Measurements from ENCODE around the gene TMEM208. TPM values are rescaled to one million over a fixed set of nuclear protein-coding genes. Genes with fewer than 3 reads are reported as not detected.

TMEM208 gene
- total and polyA plus RNA-seq, 2 of the 13 experiments (the other 11 are each of a cell fraction or from before 2014, with no cell fraction given) = 58.8 to 72.9 TPM

- TF ChIP-seq ZNF101 (CRISPR knock-in tag; IDR thresholded peaks at IDR 0.05; ENCODE audit: borderline replicate concordance, low read depth) (no peak), ZMAT5 (CRISPR knock-in tag; IDR thresholded peaks at IDR 0.05; ENCODE audit: borderline replicate concordance, low read depth) (no peak), ZNF691 (CRISPR knock-in tag; IDR thresholded peaks at IDR 0.05; ENCODE audit: borderline replicate concordance, low read depth) (no peak; the same call in 1 of the 2 replicates), TGIF2 (CRISPR knock-in tag; IDR thresholded peaks at IDR 0.05) (0 out of 2 replicates have a peak, but pooled peaks have one; percentile 25), IRF2 (CRISPR knock-in tag; IDR thresholded peaks at IDR 0.05) (peak; percentile 95), ATF7 (IDR thresholded peaks at IDR 0.05) (no peak), ATF7 (CRISPR knock-in tag; IDR thresholded peaks at IDR 0.05) (no peak), ONECUT2 (CRISPR knock-in tag; IDR thresholded peaks at IDR 0.05) (peak; percentile 18; the same call in 1 of the 2 replicates), ZNF280B (CRISPR knock-in tag; IDR thresholded peaks at IDR 0.05; ENCODE audit: borderline replicate concordance) (peak; percentile 53), ZNF614 (CRISPR knock-in tag; IDR thresholded peaks at IDR 0.05; ENCODE audit: borderline replicate concordance) (peak; percentile 62; the same call in 1 of the 2 replicates), ZNF737 (CRISPR knock-in tag; IDR thresholded peaks at IDR 0.05; ENCODE audit: borderline replicate concordance) (no peak), NFE2 (CRISPR knock-in tag; IDR thresholded peaks at IDR 0.05) (no peak), FOXJ3 (CRISPR knock-in tag; IDR thresholded peaks at IDR 0.05; ENCODE audit: borderline replicate concordance) (0 out of 2 replicates have a peak, but pooled peaks have one; percentile 26), STAG1 (CRISPR knock-in tag; IDR thresholded peaks at IDR 0.05) (no peak), AKNA (CRISPR knock-in tag; IDR thresholded peaks at IDR 0.05; ENCODE audit: borderline replicate concordance) (no peak; the same call in 1 of the 2 replicates), ZSCAN5A (CRISPR knock-in tag; IDR thresholded peaks at IDR 0.05; ENCODE audit: borderline replicate concordance) (no peak; the same call in 1 of the 2 replicates), ZNF383 (CRISPR knock-in tag; IDR thresholded peaks at IDR 0.05; ENCODE audit: borderline replicate concordance) (no peak), ZNF773 (CRISPR knock-in tag; IDR thresholded peaks at IDR 0.05; ENCODE audit: borderline replicate concordance) (peak; percentile 84; the same call in 1 of the 2 replicates)
These were observed 34.8 kb upstream of the TMEM208 start, which contains the start of gene E2F4 (continued) for GRCh38 chr16:67191995-67192681.

All from HepG2 (cell line).